Stimulated activated CD8-positive, alpha-beta memory T cell treated with anti-CD3 and anti-CD28 coated beads, Interleukin-4, amount 100 ng/mL, for 1 hour (primary cell): ENCODE measurements around the gene DEFB123.
"Not testable (repeated sequence)": the region's sequence is repeated elsewhere in the genome, so short reads cannot be mapped to it uniquely, and the experiment has no call there.

ENCODE experiments used
- DNase-seq, 2 donors: peaks; one replicate each; pipeline ENCODE4 v3.0.0-alpha.2; 2020; ENCODE audit warnings: low read depth in 2 of 2, low spot score in 1 of 2

The DEFB123 gene

DNA sequence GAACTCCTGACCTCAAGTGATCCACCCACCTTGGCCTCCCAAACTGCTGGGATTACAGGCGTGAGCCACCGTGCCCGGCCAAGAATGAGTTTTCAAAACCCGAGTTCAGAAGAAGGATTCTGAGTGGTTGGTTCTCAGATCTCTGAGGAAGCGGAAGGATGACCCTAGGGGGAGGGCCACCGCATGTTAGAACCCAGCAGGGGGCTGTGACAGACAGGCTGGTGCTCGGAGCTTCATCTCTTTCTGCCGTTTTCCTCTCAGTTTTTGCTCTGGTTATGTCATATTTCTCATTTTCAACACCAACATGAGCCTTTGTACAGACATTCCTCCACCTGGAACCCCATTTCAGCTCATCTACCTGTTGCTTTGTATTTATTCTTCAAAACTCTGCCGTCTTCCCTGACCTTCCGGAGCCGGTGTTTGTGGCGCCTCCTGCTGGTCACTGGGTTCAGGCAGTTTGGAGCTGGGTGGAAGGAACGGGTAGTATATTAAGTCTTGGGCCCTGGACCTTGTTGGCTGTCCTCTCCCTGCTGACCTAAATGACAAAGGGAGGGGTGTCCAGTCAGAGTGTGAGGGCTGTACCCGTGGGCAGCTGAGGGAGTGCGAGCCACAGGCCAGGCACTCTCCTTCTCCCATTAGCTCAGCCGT lies at the start of gene DEFB123:
TSS of gene DEFB123 (plus strand) at position 621 of the 648 bp plus-strand sequence. CDS start 67 bp downstream, outside the sequence.
- DNase-seq, result no peak

- no peak for DNase-seq
These were observed 47.6 kb upstream of the DEFB123 start for GRCh38 chr20:31392836-31393235.

DNA sequence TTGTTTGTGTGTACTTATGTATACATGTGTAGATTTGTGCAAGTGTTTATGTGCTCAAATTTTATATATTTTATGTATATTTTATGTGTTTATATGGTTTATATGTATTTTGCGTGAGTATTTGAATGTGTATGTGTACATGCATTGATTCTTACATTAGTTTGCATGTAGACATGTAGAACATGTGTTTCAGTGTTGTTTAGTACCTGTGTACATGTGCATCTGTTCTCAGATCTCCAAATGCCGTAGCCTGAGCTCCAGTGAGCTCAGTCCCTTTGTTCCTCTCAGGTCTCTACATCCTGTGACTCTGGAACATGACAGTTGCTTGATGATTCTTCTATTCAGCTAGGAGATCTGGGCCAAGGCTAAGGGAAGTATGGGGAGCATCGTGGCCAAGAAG lies 45.5 kb upstream of the DEFB123 start:
- DNase-seq, result no peak

- DNase-seq, result no peak
These were observed 36.5 kb upstream of the DEFB123 start for GRCh38 chr20:31403886-31404285.

DNA sequence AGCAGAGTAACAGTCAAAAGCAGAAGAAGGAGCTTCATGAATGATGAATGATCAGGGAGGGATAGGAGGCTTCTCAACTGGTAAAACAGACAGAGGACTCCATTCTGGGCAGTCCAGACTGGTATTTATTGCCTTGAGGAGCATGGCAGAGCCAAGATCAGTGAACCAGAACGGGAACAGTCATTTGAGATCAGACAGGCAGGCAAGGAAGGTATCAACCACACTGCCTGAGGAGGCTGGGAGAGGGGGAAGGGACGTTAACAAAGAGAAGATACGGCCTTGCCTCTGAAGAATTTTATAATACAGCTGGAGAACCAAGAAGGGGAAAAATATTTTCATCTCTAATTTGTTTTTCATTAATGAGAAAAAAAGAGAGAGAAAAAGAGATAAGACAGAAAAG lies 34.3 kb upstream of the DEFB123 start, which contains the start of gene DEFB121:
TSS of gene DEFB121 (minus strand) at position 101 of the 400 bp plus-strand sequence. CDS start at position 38, 63 bp downstream.
- DNase-seq, result no peak

- no peak for DNase-seq
These were observed 30.4 kb upstream of the DEFB123 start for GRCh38 chr20:31410011-31410410.

- DNase-seq, result no peak
These were observed 26.1 kb upstream of the DEFB123 start for GRCh38 chr20:31414381-31414780.

GRCh38 chr20:31415653-31416052 lies 24.8 kb upstream of the DEFB123 start:
- no peak for DNase-seq

- DNase-seq, result no peak
These were observed 22.1 kb upstream of the DEFB123 start for GRCh38 chr20:31418307-31418706.

DNA sequence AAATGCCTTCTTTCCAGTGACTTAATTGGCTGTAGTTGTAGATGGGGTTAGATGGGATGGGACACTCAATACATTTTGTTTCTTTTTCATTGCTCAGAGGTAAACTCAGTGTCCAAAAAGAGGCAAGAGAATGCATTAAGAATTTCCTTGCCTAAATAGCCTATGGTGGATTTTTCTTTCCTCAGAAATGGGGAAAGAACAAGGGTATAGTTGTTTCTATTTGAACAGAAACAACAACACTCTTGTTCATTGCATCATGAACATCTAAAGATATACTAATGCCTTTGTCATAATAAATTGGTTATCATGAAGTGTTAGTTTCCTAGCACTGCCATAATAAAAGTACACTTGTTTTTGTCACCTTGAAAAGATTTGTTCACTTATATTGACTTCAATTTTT lies 14.6 kb upstream of the DEFB123 start:
- DNase-seq, result no peak

- not testable (repeated sequence) for DNase-seq
These were observed 13.4 kb upstream of the DEFB123 start for GRCh38 chr20:31426891-31427551.

GRCh38 chr20:31427576-31427975 lies 12.9 kb upstream of the DEFB123 start:
- DNase-seq, result not testable (repeated sequence)

- no peak for DNase-seq
These were observed 9.8 kb upstream of the DEFB123 start for GRCh38 chr20:31430568-31431115.

- DNase-seq, result no peak
These were observed 5.8 kb downstream of the DEFB123 start for GRCh38 chr20:31446084-31446819.

- DNase-seq, result no peak
These were observed 9.3 kb downstream of the DEFB123 start for GRCh38 chr20:31449511-31450414.

- DNase-seq, result no peak
These were observed 12.1 kb downstream of the DEFB123 start for GRCh38 chr20:31452575-31452974.

DNA sequence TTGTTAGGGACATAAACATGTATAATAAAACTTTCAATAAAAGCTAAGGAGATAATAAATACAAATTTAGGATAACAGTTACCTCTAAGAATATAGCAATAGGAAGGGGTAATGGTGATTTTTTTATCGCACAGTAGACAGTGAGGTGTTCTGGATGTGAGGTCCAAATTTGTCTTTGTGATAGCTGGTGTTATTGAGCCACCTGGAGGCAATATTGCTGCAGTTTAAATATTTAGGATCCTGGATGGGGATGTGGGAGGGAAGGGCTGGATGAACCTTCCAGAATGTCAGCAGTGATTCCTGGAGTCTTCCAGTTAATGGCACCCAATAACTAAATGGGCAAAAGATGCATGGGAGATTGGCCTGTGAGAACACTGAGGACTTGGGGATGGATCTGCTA lies 13.9 kb downstream of the DEFB123 start:
- DNase-seq, result no peak

DNA sequence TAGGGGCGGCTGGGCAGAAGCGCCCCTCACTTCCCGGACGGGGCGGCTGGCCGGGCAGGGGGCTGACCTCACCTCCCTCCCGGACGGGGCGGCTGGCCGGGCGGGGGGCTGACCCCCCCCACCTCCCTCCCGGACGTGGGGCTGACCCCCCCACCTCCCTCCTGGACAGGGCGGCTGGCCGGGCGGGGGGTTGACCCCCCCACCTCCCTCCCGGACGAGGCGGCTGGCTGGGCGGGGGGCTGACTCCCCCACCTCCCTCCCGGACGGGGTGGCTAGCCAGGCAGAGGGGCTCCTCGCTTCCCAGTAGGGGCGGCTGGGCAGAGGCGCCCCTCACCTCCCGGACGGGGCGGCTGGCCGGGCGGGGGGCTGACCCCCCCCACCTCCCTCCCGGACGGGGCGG lies 30.5 kb downstream of the DEFB123 start:
- DNase-seq, result not testable (repeated sequence)

- no peak for DNase-seq
These were observed 32.2 kb downstream of the DEFB123 start for GRCh38 chr20:31472395-31473330.
